CD4-positive, alpha-beta T cell treated with Interleukin-6 at 100 ng/mL for 8 hours (primary cell): ENCODE measurements around the gene N4BP3.
"Not testable (repeated sequence)": the region's sequence is repeated elsewhere in the genome, so short reads cannot be mapped to it uniquely, and the experiment has no call there.

Experiments
- DNase-seq: peaks from one replicate; pipeline ENCODE4 v3.0.0-alpha.2; 2020; ENCODE audit warnings: mixed read lengths, low spot score

Gene N4BP3

GRCh38 chr5:178122346-178122745, 9.0 kb downstream of the N4BP3 start:
- DNase-seq = no peak

DNA sequence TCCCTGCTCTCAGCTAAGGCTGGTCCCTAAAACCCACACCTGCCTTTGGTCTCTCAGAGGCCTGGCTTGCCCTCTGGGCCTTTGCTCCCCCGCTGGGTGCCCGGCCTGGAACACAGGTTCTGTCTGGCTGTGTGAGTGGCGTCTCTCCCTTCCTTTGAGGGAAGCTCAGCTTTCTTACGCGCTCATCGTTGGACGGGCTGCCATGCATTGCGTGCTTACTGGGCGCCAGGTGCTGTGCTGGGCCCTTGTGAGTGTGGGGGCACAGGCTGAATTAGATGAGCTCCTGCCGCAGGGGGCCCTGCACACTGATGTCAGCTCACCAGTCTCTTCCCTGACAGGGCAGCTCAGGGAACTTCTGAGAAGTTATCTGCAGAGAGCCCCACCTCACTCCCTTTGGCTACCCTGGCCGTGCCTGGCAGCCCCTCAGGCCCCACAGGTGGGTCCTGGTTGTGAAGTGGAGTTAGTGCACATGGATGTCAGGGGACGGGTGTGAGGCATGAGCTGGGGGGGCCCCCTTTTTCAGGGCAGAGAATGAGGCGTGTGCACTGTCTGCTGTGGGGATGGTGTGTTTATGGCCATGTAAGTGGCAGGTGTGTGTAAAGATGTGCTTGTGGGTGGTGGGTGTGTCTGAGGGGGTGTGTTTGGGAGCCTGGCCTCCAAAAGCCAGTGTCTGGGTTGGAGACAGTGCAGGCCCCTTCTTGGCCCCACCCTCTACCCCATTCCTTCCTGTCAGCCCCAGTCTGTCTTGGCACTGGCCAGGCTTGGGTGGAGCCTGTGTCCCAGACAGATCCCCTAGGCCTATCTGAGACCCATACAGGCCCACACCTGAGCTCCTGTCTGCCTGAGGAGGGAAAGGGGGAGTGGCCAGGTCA, 10.0 kb downstream of the N4BP3 start:
- no peak for DNase-seq

GRCh38 chr5:178123966-178124925, 10.9 kb downstream of the N4BP3 start:
- no peak for DNase-seq

DNA sequence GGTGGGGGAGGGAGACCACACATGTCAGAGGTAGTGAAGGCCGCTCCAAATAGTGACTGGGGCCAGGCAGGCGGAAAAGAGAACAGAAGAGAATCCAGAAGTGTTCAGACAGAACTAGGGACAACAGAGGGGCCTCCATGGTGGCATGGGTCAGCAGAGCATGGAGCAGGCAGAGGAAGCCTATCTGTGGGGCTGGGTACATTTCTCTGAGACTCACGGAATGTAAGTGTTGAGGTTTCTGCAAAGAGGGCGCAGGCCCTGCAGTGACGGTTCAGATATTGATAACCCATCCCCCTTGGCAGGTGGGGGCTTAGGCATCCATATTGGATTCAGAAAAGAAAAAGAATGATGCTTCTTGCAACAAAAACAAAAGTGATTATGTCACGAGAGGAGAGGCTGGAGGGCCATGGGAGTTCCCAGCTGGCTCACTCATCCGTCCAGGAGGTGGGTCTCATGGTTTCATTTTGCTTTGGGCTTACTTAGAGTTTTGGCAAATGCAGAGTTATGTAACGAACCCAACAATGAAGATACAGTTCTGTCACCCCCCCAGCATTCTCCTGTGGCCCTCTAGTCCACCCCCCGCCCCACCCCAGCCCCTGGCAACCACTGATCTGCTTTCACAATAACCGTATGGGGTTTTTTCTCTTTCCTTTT, 12.0 kb downstream of the N4BP3 start:
- DNase-seq = no peak

GRCh38 chr5:178126556-178126955, 13.2 kb downstream of the N4BP3 start:
- no peak for DNase-seq

- DNase-seq = not testable (repeated sequence)
Measured at GRCh38 chr5:178127300-178128009, 14.1 kb downstream of the N4BP3 start.

GRCh38 chr5:178129296-178129695, 16.0 kb downstream of the N4BP3 start:
- DNase-seq = no peak

DNA sequence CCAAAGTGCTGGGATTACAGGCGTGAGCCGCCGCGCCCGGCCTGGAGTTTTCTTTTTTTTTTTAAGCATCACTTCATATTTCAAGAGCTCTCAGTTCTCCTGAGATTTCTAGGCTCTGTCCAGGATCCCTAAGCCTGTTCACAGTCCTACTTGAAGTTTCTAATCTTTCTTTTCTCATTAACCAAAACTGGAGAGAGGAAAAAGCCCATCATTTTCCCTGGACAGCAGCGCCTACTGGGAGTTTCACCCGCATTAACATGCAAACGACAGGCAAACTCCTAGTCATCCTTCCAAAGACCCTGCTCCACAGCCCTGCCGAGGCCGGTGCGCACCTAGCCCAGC, 16.9 kb downstream of the N4BP3 start:
- not testable (repeated sequence) for DNase-seq

DNA sequence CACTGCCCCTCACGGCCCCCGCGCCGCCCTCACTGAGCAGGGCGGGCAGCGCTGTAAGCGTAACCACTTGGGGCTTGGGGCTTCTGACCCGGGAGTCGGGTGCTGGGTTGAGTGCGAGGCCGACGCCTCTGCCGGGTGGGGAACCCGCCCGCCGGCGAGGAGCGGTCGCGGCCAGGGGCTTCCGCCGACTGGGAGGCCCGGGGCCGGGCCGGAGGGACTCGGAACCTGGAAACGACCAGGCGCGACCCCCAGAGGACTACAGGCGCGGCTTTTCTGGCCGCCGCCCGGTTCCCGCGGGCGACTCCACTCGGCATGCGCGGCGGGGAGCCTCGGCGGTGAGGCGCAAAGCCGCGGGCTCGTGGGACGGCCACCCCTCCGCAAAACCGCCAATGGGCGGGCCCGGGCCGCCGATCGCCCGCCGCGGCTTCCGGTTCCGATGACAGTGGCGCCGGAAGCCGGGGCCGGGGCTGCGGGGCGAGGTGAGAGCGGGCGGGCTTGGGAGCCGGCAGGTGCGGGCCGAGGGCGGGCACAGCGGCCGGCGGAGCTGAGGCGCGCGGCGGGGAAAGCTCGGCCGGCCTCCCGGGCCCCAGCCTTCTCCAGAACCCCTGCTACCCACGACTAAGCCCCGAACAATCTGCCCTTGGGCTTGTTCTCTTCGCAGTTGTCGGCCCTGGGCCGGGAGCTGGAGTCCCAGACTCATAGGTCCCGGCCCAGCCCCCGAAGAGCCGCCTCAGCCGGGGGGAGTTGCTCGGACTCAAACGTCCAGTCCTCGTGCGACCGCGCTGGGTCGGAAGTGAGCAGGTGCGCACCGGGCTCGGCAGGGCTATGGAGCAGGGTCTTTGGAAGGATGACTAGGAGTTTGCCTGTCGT, 17.5 kb downstream of the N4BP3 start, which contains the start of gene RMND5B:
Gene RMND5B (plus strand): TSS at position 439 of the 870 bp plus-strand sequence. CDS start 7,106 bp downstream, outside the sequence.
- DNase-seq = peak; percentile 76

DNA sequence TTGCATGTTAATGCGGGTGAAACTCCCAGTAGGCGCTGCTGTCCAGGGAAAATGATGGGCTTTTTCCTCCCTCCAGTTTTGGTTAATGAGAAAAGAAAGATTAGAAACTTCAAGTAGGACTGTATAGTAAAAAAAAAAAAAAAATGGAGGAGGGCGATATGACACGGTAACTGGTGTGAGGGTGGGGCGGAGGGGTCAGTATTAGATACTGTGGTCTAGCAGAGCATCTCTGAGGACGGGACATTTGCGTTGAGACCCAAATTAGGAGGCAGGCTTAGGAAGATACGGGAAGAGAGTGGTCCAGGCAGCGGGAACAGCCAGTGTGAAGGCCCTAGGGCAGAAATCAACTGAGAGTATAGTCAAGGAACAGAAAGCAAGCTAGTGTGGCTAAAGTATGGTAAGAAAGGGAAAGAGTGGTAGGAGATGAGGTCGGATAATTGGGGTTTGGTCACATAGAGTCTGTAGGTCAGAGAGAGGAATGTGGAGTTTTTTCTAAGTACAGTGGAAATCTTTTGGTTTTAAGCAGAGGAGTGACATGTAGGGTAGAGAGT, 18.2 kb downstream of the N4BP3 start:
- no peak for DNase-seq

GRCh38 chr5:178136990-178137389, 23.7 kb downstream of the N4BP3 start:
- no peak for DNase-seq

DNA sequence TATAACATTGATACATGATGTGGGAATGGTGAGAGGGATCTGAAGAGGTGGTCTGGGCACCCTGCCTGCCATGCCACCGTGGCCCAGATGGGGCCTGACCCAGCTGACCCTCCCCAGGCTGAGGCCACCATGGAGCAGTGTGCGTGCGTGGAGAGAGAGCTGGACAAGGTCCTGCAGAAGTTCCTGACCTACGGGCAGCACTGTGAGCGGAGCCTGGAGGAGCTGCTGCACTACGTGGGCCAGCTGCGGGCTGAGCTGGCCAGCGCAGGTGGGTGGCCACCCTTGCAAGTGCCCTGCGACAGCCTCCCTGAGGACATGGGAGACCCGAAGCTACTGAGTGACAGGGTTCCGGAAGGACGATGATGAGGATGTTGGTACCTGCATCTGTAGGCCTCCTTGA, 24.7 kb downstream of the N4BP3 start:
- DNase-seq = no peak

GRCh38 chr5:178141550-178141949, 28.2 kb downstream of the N4BP3 start:
- no peak for DNase-seq

DNA sequence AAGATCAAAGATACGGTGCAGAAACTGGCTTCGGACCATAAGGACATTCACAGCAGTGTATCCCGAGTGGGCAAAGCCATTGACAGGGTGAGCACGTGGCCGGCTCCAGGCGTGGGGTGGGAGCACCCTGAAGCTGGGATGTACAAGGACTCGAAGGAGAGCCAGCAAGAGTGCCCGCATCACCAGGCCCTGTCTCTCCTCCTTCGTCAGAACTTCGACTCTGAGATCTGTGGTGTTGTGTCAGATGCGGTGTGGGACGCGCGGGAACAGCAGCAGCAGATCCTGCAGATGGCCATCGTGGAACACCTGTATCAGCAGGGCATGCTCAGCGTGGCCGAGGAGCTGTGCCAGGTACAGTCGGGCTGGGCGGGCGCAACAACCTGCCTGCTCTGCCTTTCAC, 29.3 kb downstream of the N4BP3 start:
- no peak for DNase-seq

DNA sequence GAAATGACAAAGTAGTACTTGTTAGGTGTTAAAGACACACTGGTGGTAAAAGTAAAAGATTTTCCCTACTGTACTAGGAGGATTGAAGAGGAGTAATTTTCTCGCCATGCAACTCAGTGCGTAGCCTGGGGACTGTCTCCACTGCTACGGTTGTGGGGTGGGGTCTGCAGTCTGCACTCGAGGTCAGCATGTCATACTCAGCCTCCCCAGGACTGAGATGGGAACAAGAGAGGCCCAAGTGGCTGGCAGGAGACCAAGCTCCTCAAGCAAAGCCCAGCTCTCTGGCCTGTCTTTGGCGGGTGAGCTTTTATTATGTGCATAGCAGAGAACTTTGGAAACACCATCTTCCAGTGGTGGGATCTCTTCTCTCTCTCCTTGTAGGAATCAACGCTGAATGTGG, 29.9 kb downstream of the N4BP3 start:
- DNase-seq = no peak

DNA sequence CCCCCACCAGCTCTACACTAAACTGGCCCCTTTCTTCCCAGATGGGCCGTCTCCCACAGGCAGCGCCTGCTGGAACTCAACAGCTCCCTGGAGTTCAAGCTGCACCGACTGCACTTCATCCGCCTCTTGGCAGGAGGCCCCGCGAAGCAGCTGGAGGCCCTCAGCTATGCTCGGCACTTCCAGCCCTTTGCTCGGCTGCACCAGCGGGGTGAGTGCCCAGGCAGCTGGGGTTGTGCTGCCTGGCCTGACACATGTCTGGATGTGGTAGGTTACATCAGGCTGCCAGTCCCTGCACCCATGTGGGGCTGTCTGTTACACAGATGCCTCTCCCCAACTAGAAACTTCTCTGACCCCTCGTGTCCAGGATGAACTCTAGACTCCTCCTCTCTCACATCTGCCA, 30.6 kb downstream of the N4BP3 start:
- no peak for DNase-seq

DNA sequence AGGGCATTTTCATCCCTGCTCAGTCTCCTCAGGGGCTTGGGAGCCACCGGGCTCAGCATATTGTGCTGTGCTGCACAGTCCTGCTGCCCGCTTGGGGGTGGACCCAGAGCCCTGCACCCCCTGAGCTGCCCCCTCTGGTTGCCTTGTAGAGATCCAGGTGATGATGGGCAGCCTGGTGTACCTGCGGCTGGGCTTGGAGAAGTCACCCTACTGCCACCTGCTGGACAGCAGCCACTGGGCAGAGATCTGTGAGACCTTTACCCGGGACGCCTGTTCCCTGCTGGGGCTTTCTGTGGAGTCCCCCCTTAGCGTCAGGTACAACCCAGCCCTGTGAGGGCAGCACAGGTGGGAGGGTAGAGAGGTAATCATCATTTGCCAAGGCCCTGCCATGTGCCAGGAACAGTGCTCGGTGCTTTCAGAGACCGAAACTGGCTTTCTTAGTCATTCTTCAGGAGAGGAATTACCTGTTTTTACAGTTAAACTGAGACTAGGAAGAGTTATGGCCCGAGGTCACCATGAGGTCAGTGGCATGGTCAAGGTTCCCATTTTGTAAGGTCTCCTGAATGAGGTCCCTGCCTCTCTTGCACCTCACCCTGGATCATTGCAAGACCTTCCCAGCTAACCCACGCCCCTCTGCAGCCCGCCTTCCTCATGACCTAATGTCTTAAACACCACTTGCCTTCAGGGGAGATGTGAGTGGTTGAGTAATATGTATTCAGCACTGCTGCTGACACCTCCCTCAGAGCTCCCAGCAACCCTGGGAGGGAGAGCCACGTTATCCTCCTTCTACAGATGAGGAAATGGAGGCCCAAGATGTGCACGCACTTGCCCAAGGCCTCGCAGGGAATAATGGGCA, 32.9 kb downstream of the N4BP3 start:
- peak; percentile 71 for DNase-seq

GRCh38 chr5:178147406-178147805, 34.1 kb downstream of the N4BP3 start:
- no peak for DNase-seq

- DNase-seq = no peak
Measured at GRCh38 chr5:178149199-178149932, 36.0 kb downstream of the N4BP3 start.
